ENCODE data around the gene EFNB2. TPM values are rescaled to one million over a fixed set of nuclear protein-coding genes. Genes with fewer than 3 reads are reported as not detected.

Gene EFNB2
- total and polyA plus RNA-seq, 9 of the 15 experiments (the other 6 are each of a cell fraction or from before 2014, with no cell fraction given) = 0.01 to 0.29 (median 0.18) TPM

DNA sequence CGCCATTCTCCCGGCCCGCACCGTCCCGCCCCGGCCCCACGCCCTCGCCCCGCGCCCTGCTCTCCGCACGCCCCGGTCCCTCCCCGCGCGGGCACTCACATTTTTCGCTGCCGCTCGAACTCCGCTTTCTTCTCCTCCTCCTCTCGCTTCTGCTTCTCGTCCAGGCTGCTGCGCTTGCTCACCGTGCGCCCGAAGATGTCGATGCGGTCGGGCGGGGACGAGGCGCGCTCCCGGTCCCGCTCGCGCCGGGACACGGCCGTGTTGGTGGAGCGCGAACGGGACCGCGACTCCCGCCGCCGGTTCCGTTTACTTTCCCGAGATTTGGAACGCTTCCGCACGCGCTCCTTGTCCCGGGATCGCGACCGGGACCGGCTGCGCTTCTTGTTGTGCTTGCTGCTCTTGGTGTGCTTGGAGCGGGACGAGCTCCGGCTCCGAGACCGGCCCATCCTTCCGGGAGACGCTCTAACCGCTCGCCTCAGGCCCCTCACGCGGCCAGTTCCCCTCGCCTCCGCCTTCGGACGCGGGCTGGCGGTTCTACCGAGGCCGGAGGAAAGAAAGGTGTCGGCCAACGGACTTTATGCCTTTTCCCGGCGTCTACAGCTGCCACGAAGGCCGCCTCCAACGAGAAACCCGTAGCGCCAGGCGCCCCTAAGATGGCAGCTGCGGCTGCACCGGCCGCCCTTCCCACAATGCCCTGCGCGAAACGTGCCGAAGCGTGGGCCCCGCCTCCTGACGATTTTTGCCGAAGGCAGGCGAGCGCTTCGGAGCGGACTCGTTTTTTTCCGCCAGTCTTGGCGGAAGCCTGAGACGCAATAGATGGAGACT, 32.2 kb upstream of the EFNB2 start, which contains the start of gene ARGLU1 (continued):
- TF ChIP-seq, protein P1, sequence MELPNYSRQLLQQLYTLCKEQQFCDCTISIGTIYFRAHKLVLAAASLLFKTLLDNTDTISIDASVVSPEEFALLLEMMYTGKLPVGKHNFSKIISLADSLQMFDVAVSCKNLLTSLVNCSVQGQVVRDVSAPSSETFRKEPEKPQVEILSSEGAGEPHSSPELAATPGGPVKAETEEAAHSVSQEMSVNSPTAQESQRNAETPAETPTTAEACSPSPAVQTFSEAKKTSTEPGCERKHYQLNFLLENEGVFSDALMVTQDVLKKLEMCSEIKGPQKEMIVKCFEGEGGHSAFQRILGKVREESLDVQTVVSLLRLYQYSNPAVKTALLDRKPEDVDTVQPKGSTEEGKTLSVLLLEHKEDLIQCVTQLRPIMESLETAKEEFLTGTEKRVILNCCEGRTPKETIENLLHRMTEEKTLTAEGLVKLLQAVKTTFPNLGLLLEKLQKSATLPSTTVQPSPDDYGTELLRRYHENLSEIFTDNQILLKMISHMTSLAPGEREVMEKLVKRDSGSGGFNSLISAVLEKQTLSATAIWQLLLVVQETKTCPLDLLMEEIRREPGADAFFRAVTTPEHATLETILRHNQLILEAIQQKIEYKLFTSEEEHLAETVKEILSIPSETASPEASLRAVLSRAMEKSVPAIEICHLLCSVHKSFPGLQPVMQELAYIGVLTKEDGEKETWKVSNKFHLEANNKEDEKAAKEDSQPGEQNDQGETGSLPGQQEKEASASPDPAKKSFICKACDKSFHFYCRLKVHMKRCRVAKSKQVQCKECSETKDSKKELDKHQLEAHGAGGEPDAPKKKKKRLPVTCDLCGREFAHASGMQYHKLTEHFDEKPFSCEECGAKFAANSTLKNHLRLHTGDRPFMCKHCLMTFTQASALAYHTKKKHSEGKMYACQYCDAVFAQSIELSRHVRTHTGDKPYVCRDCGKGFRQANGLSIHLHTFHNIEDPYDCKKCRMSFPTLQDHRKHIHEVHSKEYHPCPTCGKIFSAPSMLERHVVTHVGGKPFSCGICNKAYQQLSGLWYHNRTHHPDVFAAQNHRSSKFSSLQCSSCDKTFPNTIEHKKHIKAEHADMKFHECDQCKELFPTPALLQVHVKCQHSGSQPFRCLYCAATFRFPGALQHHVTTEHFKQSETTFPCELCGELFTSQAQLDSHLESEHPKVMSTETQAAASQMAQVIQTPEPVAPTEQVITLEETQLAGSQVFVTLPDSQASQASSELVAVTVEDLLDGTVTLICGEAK (IDR thresholded peaks at IDR 0.05) = no peak
- TF ChIP-seq, protein P1 (CRISPR knock-in tag; IDR thresholded peaks at IDR 0.05) = no peak
- TF ChIP-seq ZNF165 (CRISPR knock-in tag; IDR thresholded peaks at IDR 0.05; ENCODE audit: borderline replicate concordance) (no peak), PML (IDR thresholded peaks at IDR 0.05; ENCODE audit: low read length) (peak; percentile 69; the same call in 1 of the 2 replicates), BHLHE40 (IDR thresholded peaks at IDR 0.05; ENCODE audit: low read length) (peak; percentile 97), ATF1 (CRISPR knock-in tag; IDR thresholded peaks at IDR 0.05) (no peak), ATF1 (tag; IDR thresholded peaks at IDR 0.05) (0 out of 2 replicates have a peak, but pooled peaks have one; percentile 23), RBM39 (optimal IDR thresholded peaks at IDR 0.05; ENCODE audit: low read depth, low read length) (no peak), BRF1 (IDR thresholded peaks at IDR 0.05; ENCODE audit: borderline replicate concordance, extremely low read depth, insufficient read length) (no peak), ZNF124 (CRISPR knock-in tag; IDR thresholded peaks at IDR 0.05) (no peak), ZSCAN32 (CRISPR knock-in tag; IDR thresholded peaks at IDR 0.05) (no peak), NR3C1 (CRISPR knock-in tag; IDR thresholded peaks at IDR 0.05) (0 out of 2 replicates have a peak, but pooled peaks have one; percentile 42)
- TF ChIP-seq, protein P2, sequence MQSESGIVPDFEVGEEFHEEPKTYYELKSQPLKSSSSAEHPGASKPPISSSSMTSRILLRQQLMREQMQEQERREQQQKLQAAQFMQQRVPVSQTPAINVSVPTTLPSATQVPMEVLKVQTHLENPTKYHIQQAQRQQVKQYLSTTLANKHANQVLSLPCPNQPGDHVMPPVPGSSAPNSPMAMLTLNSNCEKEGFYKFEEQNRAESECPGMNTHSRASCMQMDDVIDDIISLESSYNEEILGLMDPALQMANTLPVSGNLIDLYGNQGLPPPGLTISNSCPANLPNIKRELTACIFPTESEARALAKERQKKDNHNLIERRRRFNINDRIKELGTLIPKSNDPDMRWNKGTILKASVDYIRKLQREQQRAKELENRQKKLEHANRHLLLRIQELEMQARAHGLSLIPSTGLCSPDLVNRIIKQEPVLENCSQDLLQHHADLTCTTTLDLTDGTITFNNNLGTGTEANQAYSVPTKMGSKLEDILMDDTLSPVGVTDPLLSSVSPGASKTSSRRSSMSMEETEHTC (IDR thresholded peaks at IDR 0.05) = no peak
- TF ChIP-seq, protein P3, sequence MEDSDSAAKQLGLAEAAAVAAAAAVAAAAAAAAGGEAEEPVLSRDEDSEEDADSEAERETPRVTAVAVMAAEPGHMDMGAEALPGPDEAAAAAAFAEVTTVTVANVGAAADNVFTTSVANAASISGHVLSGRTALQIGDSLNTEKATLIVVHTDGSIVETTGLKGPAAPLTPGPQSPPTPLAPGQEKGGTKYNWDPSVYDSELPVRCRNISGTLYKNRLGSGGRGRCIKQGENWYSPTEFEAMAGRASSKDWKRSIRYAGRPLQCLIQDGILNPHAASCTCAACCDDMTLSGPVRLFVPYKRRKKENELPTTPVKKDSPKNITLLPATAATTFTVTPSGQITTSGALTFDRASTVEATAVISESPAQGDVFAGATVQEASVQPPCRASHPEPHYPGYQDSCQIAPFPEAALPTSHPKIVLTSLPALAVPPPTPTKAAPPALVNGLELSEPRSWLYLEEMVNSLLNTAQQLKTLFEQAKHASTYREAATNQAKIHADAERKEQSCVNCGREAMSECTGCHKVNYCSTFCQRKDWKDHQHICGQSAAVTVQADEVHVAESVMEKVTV (CRISPR knock-in tag; IDR thresholded peaks at IDR 0.05) = peak; percentile 99
- TF ChIP-seq, protein P4, sequence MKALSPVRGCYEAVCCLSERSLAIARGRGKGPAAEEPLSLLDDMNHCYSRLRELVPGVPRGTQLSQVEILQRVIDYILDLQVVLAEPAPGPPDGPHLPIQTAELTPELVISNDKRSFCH (CRISPR knock-in tag; IDR thresholded peaks at IDR 0.05) = no peak
- TF ChIP-seq, protein P4 (tag; IDR thresholded peaks at IDR 0.05) = no peak

Measured in K562 (cell line).